Neural progenitor cell (in vitro differentiated cells): ENCODE results near the gene PDZK1IP1. TPM values are rescaled to one million over a fixed set of nuclear protein-coding genes. Genes with fewer than 3 reads are reported as not detected.

Source experiments
- DNase-seq: peaks from one replicate; pipeline ENCODE4 v3.0.0-alpha.2; 2016; ENCODE audit warnings: low spot score
- H2AFZ ChIP-seq: fragments of 200-600 bp; sonication (generic); replicated peaks from 2 replicates; pipeline ENCODE4 v1.6.1; 2016; ENCODE audit warnings: antibody characterized with exemption
- H3F3A ChIP-seq: fragments of 200-600 bp; sonication (generic); 2 replicates; pipeline ENCODE4 v1.6.1; 2016; ENCODE audit warnings: antibody characterized with exemption, low read depth
- H3K27ac ChIP-seq: fragments of 200-600 bp; sonication (generic); 2 replicates; pipeline ENCODE4 v1.5.1; 2016; ENCODE audit warnings: mild to moderate bottlenecking
- H3K27me3 ChIP-seq: fragments of 200-600 bp; sonication (generic); 2 replicates; pipeline ENCODE4 v1.6.1; 2016; ENCODE audit warnings: mild to moderate bottlenecking, moderate library complexity
- H3K36me3 ChIP-seq: fragments of 200-600 bp; sonication (generic); 2 replicates; pipeline ENCODE4 v1.5.1; 2016
- H3K4me1 ChIP-seq: fragments of 200-600 bp; sonication (generic); 2 replicates; pipeline ENCODE4 v1.6.1; 2016; ENCODE audit warnings: mixed run types
- H3K4me2 ChIP-seq: fragments of 200-600 bp; sonication (generic); 2 replicates; pipeline ENCODE4 v1.6.1; 2016
- H3K4me3 ChIP-seq: fragments of 200-600 bp; sonication (generic); 2 replicates; pipeline ENCODE4 v1.5.1; 2016
- H3K79me2 ChIP-seq: fragments of 200-600 bp; sonication (generic); 2 replicates; pipeline ENCODE4 v1.6.1; 2016; ENCODE audit warnings: low read depth
- H3K9ac ChIP-seq: fragments of 200-600 bp; sonication (generic); 2 replicates; pipeline ENCODE4 v1.6.1; 2016
- H3K9me3 ChIP-seq: fragments of 200-600 bp; sonication (generic); 2 replicates; pipeline ENCODE4 v1.5.1; 2016; ENCODE audit warnings: low read depth
- H4K20me1 ChIP-seq: fragments of 200-600 bp; sonication (generic); 2 replicates; pipeline ENCODE4 v1.6.1; 2016; ENCODE audit warnings: low read depth
- H3K27ac Mint-ChIP-seq: 3 replicates; pipeline ENCODE4 v1.8.0; 2021; ENCODE audit warnings: mixed read lengths
- H3K27me3 Mint-ChIP-seq: 2 replicates; pipeline ENCODE4 v1.8.0; 2022; ENCODE audit warnings: low read depth, mild to moderate bottlenecking, inconsistent platforms, moderate library complexity, mixed read lengths; ENCODE audit not compliant: insufficient read depth
- H3K36me3 Mint-ChIP-seq: 3 replicates; pipeline ENCODE4 v1.8.0; 2021; ENCODE audit warnings: mixed read lengths
- H3K4me1 Mint-ChIP-seq: 3 replicates; pipeline ENCODE4 v1.8.0; 2021; ENCODE audit warnings: mixed read lengths
- H3K4me3 Mint-ChIP-seq: 3 replicates; pipeline ENCODE4 v1.8.0; 2021; ENCODE audit warnings: mild to moderate bottlenecking, moderate library complexity, mixed read lengths
- H3K9me3 Mint-ChIP-seq: 3 replicates; pipeline ENCODE4 v1.8.0; 2020; ENCODE audit warnings: mixed read lengths
- CTCF ChIP-seq: fragments of 200-600 bp; sonication (generic); IDR thresholded peaks from 2 replicates; pipeline ENCODE4 v1.5.1; 2017; ENCODE audit warnings: antibody characterized with exemption, mild to moderate bottlenecking
- EZH2 ChIP-seq: fragments of 200-600 bp; sonication (generic); IDR thresholded peaks from 2 replicates; pipeline ENCODE4 v1.6.1; 2017; ENCODE audit warnings: antibody characterized with exemption, mild to moderate bottlenecking, moderate library complexity
- EZH2phosphoT487 ChIP-seq: fragments of 200-600 bp; sonication (generic); IDR thresholded peaks from 2 replicates; pipeline ENCODE4 v1.6.1; 2017; ENCODE audit warnings: antibody characterized with exemption
- total RNA-seq: library from RNA; depleted of rRNA; stranded (reverse); fragments of >200 nt; gene quantifications from 2 replicates; pipeline ENCODE4 v1.2.3, GENCODE V29; 2015; ENCODE audit warnings: low replicate concordance

Gene PDZK1IP1
- total RNA-seq, 1 donor from 2014 or later, result not detected

GRCh38 chr1:47187231-47187925 lies 2.5 kb downstream of the PDZK1IP1 start:
- no peaks in the 10 kb centered on the region for H3K27me3 ChIP-seq
- no peaks in the 10 kb centered on the region for H3F3A ChIP-seq
- Mint-ChIP-seq H3K4me1 (peaks cover 2% of the 10 kb centered on the region), H3K27me3 (peaks cover 12% of the 10 kb centered on the region), H3K36me3 (no peaks in the 10 kb centered on the region), H3K4me3 (no peak overlapping the region), H3K9me3 (peaks cover 3% of the 10 kb centered on the region), H3K27ac (no peak overlapping the region)
- DNase-seq, result no peak
- H3K9me3 ChIP-seq, result no peaks in the 10 kb centered on the region
- TF ChIP-seq CTCF (no peak), EZH2 (no peak)
- H3K4me1 ChIP-seq, result no peaks in the 10 kb centered on the region
- no peaks in the 10 kb centered on the region for H4K20me1 ChIP-seq
- H3K4me2 ChIP-seq, result no peak overlapping the region
- no peaks in the 10 kb centered on the region for H3K36me3 ChIP-seq
- H3K9ac ChIP-seq, result no peak overlapping the region
- H3K27ac ChIP-seq, result no peak overlapping the region
- H2AFZ ChIP-seq, result no peak overlapping the region
- no peak overlapping the region for H3K4me3 ChIP-seq
- no peaks in the 10 kb centered on the region for H3K79me2 ChIP-seq

GRCh38 chr1:47186267-47187185 lies 3.3 kb downstream of the PDZK1IP1 start:
- TF ChIP-seq EZH2, result no peak
- TF ChIP-seq EZH2phosphoT487, result no peak
- no peak for TF ChIP-seq CTCF
- Histone ChIP-seq H4K20me1 (no peaks in the 10 kb centered on the region), H3K36me3 (no peaks in the 10 kb centered on the region), H3K4me3 (no peak overlapping the region), H3K9ac (no peak overlapping the region), H3F3A (no peaks in the 10 kb centered on the region), H3K4me2 (no peak overlapping the region), H2AFZ (no peak overlapping the region), H3K4me1 (no peaks in the 10 kb centered on the region), H3K27me3 (no peaks in the 10 kb centered on the region), H3K9me3 (no peaks in the 10 kb centered on the region), H3K27ac (no peak overlapping the region), H3K79me2 (no peaks in the 10 kb centered on the region)
- Mint-ChIP-seq H3K27ac (no peak overlapping the region), H3K27me3 (peaks cover 13% of the 10 kb centered on the region), H3K4me3 (no peak overlapping the region), H3K36me3 (no peaks in the 10 kb centered on the region), H3K9me3 (peaks cover 3% of the 10 kb centered on the region), H3K4me1 (no peaks in the 10 kb centered on the region)
- no peak for DNase-seq

GRCh38 chr1:47184822-47185677 lies 4.8 kb downstream of the PDZK1IP1 start:
- Mint-ChIP-seq H3K27me3 (peaks cover 14% of the 10 kb centered on the region), H3K4me3 (no peak overlapping the region), H3K9me3 (peaks cover 3% of the 10 kb centered on the region), H3K4me1 (no peaks in the 10 kb centered on the region), H3K36me3 (no peaks in the 10 kb centered on the region), H3K27ac (peak overlapping the region; percentile 22)
- Histone ChIP-seq H3K4me3 (no peak overlapping the region), H3K36me3 (no peaks in the 10 kb centered on the region), H3F3A (no peaks in the 10 kb centered on the region), H3K4me2 (no peak overlapping the region), H3K27ac (no peak overlapping the region), H3K79me2 (no peaks in the 10 kb centered on the region), H3K4me1 (no peaks in the 10 kb centered on the region), H3K27me3 (peaks cover 13% of the 10 kb centered on the region), H2AFZ (no peak overlapping the region), H3K9ac (no peak overlapping the region), H4K20me1 (no peaks in the 10 kb centered on the region), H3K9me3 (no peaks in the 10 kb centered on the region)
- DNase-seq, result no peak
- TF ChIP-seq CTCF, result no peak
- TF ChIP-seq EZH2phosphoT487, result no peak
- no peak for TF ChIP-seq EZH2
